Body of pancreas (tissue), 4 donors: ENCODE measurements around the gene MAP4K2.

Experiments
- CTCF ChIP-seq, 7 experiments: fragments of 450-650 bp in 4 of 7; fragments of 200-600 bp in 3 of 7; sonication (generic) in 3 of 7; IDR thresholded peaks; one replicate each; pipeline ENCODE4 v1.5.1; 2016 to 2019; ENCODE audit warnings: antibody characterized with exemption in 7 of 7
- POLR2A ChIP-seq, 3 donors: fragments of 450-650 bp; IDR thresholded peaks; one replicate each; pipeline ENCODE4 v1.6.1; 2016; ENCODE audit warnings: antibody characterized with exemption in 3 of 3, mild to moderate bottlenecking in 2 of 3

- no peak for TF ChIP-seq CTCF (IDR thresholded peaks at IDR 0.05)
- no peak for TF ChIP-seq POLR2A (IDR thresholded peaks at IDR 0.05)
These were observed 16.7 kb downstream of the MAP4K2 start for GRCh38 chr11:64786308-64786707.
